ENCODE data around the gene ADCY6. TPM values are rescaled to one million over a fixed set of nuclear protein-coding genes. Genes with fewer than 3 reads are reported as not detected.
A peak's percentile ranks its signal among the peaks of the same experiment; 100 is the strongest.

The ADCY6 gene
- total RNA-seq, 2 donors from 2014 or later: 52.8 to 58.6 TPM

GRCh38 chr12:48824905-48825304 lies 36.0 kb upstream of the ADCY6 start:
- no peak overlapping the region for H3K27ac ChIP-seq (ENCODE audit: low read depth, low read length)
- no peaks in the 10 kb centered on the region for H3K27me3 ChIP-seq (ENCODE audit: control insufficient read depth, insufficient read depth, low read length, poor library complexity, severe bottlenecking)
- no peak for TF ChIP-seq CTCF (conservative IDR thresholded peaks at IDR 0.05)
- no peak overlapping the region for H3K4me3 ChIP-seq (ENCODE audit: low read length)
- Mint-ChIP-seq H3K27ac (no peak overlapping the region), H3K27me3 (ENCODE audit: insufficient read depth) (peaks cover 26% of the 10 kb centered on the region), H3K9me3 (no peaks in the 10 kb centered on the region), H3K4me1 (no peaks in the 10 kb centered on the region), H3K4me3 (no peak overlapping the region), H3K36me3 (ENCODE audit: low read depth) (peaks cover 42% of the 10 kb centered on the region)
- no peaks in the 10 kb centered on the region for H3K9me3 ChIP-seq (ENCODE audit: control insufficient read depth, low read length)
- no peak for DNase-seq
- 96 to 100% methylated on average over 3 to 4 of the region's 4 CpGs for WGBS, 2 experiments (ENCODE audit: insufficient coverage in 1 of 2, insufficient read length in 1 of 2)
- peaks cover 38% of the 10 kb centered on the region for H3K36me3 ChIP-seq (ENCODE audit: control insufficient read depth, insufficient read depth, low read length)
- H3K4me1 ChIP-seq (ENCODE audit: control insufficient read depth, insufficient read depth, low read length): no peaks in the 10 kb centered on the region
- H3K9ac ChIP-seq (ENCODE audit: extremely low read depth, low read length, poor library complexity, severe bottlenecking): no peak overlapping the region

GRCh38 chr12:48824112-48824511 lies 35.2 kb upstream of the ADCY6 start:
- no peak overlapping the region for H3K4me3 Mint-ChIP-seq
- no peaks in the 10 kb centered on the region for H3K9me3 Mint-ChIP-seq
- no peak overlapping the region for H3K9ac ChIP-seq (ENCODE audit: extremely low read depth, low read length, poor library complexity, severe bottlenecking)
- no peak overlapping the region for H3K27ac ChIP-seq (ENCODE audit: low read depth, low read length)
- no peaks in the 10 kb centered on the region for H3K9me3 ChIP-seq (ENCODE audit: control insufficient read depth, low read length)
- no peaks in the 10 kb centered on the region for H3K4me1 ChIP-seq (ENCODE audit: control insufficient read depth, insufficient read depth, low read length)
- no peak overlapping the region for H3K27ac Mint-ChIP-seq
- no peak for TF ChIP-seq CTCF (conservative IDR thresholded peaks at IDR 0.05)
- 66 to 83% methylated on average over 7 to 12 of the region's 12 CpGs for WGBS, 2 experiments (ENCODE audit: insufficient coverage in 1 of 2, insufficient read length in 1 of 2)
- peaks cover 34% of the 10 kb centered on the region for H3K27me3 Mint-ChIP-seq (ENCODE audit: insufficient read depth)
- peaks cover 34% of the 10 kb centered on the region for H3K36me3 Mint-ChIP-seq (ENCODE audit: low read depth)
- peaks cover 32% of the 10 kb centered on the region for H3K36me3 ChIP-seq (ENCODE audit: control insufficient read depth, insufficient read depth, low read length)
- H3K4me3 ChIP-seq (ENCODE audit: low read length): no peak overlapping the region
- no peaks in the 10 kb centered on the region for H3K27me3 ChIP-seq (ENCODE audit: control insufficient read depth, insufficient read depth, low read length, poor library complexity, severe bottlenecking)
- H3K4me1 Mint-ChIP-seq: peaks cover 6% of the 10 kb centered on the region
- DNase-seq: peak; percentile 87

- TF ChIP-seq CTCF (conservative IDR thresholded peaks at IDR 0.05): no peak
Measured at GRCh38 chr12:48823281-48823680, 34.4 kb upstream of the ADCY6 start.

More at GRCh38 chr12:48823281-48823680, 34.4 kb upstream of the ADCY6 start:
- Histone ChIP-seq H3K4me3 (ENCODE audit: low read length) (no peak overlapping the region), H3K9me3 (ENCODE audit: control insufficient read depth, low read length) (no peaks in the 10 kb centered on the region), H3K36me3 (ENCODE audit: control insufficient read depth, insufficient read depth, low read length) (peaks cover 26% of the 10 kb centered on the region), H3K4me1 (ENCODE audit: control insufficient read depth, insufficient read depth, low read length) (no peaks in the 10 kb centered on the region), H3K9ac (ENCODE audit: extremely low read depth, low read length, poor library complexity, severe bottlenecking) (no peak overlapping the region), H3K27me3 (ENCODE audit: control insufficient read depth, insufficient read depth, low read length, poor library complexity, severe bottlenecking) (no peaks in the 10 kb centered on the region), H3K27ac (ENCODE audit: low read depth, low read length) (no peak overlapping the region)
- Mint-ChIP-seq H3K27me3 (ENCODE audit: insufficient read depth) (peaks cover 38% of the 10 kb centered on the region), H3K4me3 (no peak overlapping the region), H3K36me3 (ENCODE audit: low read depth) (peaks cover 26% of the 10 kb centered on the region), H3K27ac (no peak overlapping the region), H3K9me3 (no peaks in the 10 kb centered on the region), H3K4me1 (peaks cover 9% of the 10 kb centered on the region)
- no peak for DNase-seq
- WGBS, 2 experiments (ENCODE audit: insufficient coverage in 1 of 2, insufficient read length in 1 of 2): 96 to 97% methylated on average over 10 to 11 of the region's 11 CpGs

Measured in endodermal cell (in vitro differentiated cells).